ENCODE data around the gene EIF4ENIF1.
A peak's percentile ranks its signal among the peaks of the same experiment; 100 is the strongest.
"Not testable (repeated sequence)": the region's sequence is repeated elsewhere in the genome, so short reads cannot be mapped to it uniquely, and the experiment has no call there.

The EIF4ENIF1 gene

GRCh38 chr22:31508536-31508935 is 18.9 kb upstream of the EIF4ENIF1 start:
- Histone ChIP-seq H3K27me3 (ENCODE audit: insufficient read depth, low read length) (no peaks in the 10 kb centered on the region), H3K27ac (ENCODE audit: low read depth, low read length) (no peak overlapping the region), H3K4me1 (ENCODE audit: control insufficient read depth, insufficient read depth, low read length, unreplicated experiment) (peaks cover 11% of the 10 kb centered on the region), H3K36me3 (ENCODE audit: insufficient read depth, low read length) (no peaks in the 10 kb centered on the region), H3K79me2 (ENCODE audit: control insufficient read depth, insufficient read depth, low read length, unreplicated experiment) (peaks cover 6% of the 10 kb centered on the region), H3K4me3 (ENCODE audit: low read depth, low read length) (no peak overlapping the region), H2AFZ (ENCODE audit: low read length, unreplicated experiment) (no peak overlapping the region)

- H3K79me2 ChIP-seq (ENCODE audit: control insufficient read depth, insufficient read depth, low read length, unreplicated experiment); H3K27ac ChIP-seq (ENCODE audit: low read depth, low read length); H3K36me3 ChIP-seq (ENCODE audit: insufficient read depth, low read length); H3K4me3 ChIP-seq (ENCODE audit: low read depth, low read length); H2AFZ ChIP-seq (ENCODE audit: low read length, unreplicated experiment); H3K27me3 ChIP-seq (ENCODE audit: insufficient read depth, low read length): not testable (repeated sequence)
- H3K4me1 ChIP-seq (ENCODE audit: control insufficient read depth, insufficient read depth, low read length, unreplicated experiment): peaks cover 11% of the 10 kb centered on the region
Measured at GRCh38 chr22:31507517-31507916, 17.9 kb upstream of the EIF4ENIF1 start.

GRCh38 chr22:31504282-31504681 is 14.6 kb upstream of the EIF4ENIF1 start:
- Histone ChIP-seq H2AFZ (ENCODE audit: low read length, unreplicated experiment) (no peak overlapping the region), H3K79me2 (ENCODE audit: control insufficient read depth, insufficient read depth, low read length, unreplicated experiment) (peaks cover 8% of the 10 kb centered on the region), H3K4me3 (ENCODE audit: low read depth, low read length) (no peak overlapping the region), H3K36me3 (ENCODE audit: insufficient read depth, low read length) (no peaks in the 10 kb centered on the region), H3K27ac (ENCODE audit: low read depth, low read length) (peak overlapping the region; percentile 64), H3K4me1 (ENCODE audit: control insufficient read depth, insufficient read depth, low read length, unreplicated experiment) (peaks cover 11% of the 10 kb centered on the region), H3K27me3 (ENCODE audit: insufficient read depth, low read length) (no peaks in the 10 kb centered on the region)

- Histone ChIP-seq H2AFZ (ENCODE audit: low read length, unreplicated experiment) (no peak overlapping the region), H3K36me3 (ENCODE audit: insufficient read depth, low read length) (no peaks in the 10 kb centered on the region), H3K4me1 (ENCODE audit: control insufficient read depth, insufficient read depth, low read length, unreplicated experiment) (peaks cover 11% of the 10 kb centered on the region), H3K27ac (ENCODE audit: low read depth, low read length) (no peak overlapping the region), H3K4me3 (ENCODE audit: low read depth, low read length) (no peak overlapping the region), H3K27me3 (ENCODE audit: insufficient read depth, low read length) (no peaks in the 10 kb centered on the region), H3K79me2 (ENCODE audit: control insufficient read depth, insufficient read depth, low read length, unreplicated experiment) (peaks cover 8% of the 10 kb centered on the region)
Measured at GRCh38 chr22:31503211-31503964, 13.7 kb upstream of the EIF4ENIF1 start.

GRCh38 chr22:31501738-31502137 is 12.1 kb upstream of the EIF4ENIF1 start:
- Histone ChIP-seq H3K79me2 (ENCODE audit: control insufficient read depth, insufficient read depth, low read length, unreplicated experiment) (peaks cover 15% of the 10 kb centered on the region), H3K27me3 (ENCODE audit: insufficient read depth, low read length) (no peaks in the 10 kb centered on the region), H3K4me3 (ENCODE audit: low read depth, low read length) (no peak overlapping the region), H3K36me3 (ENCODE audit: insufficient read depth, low read length) (no peaks in the 10 kb centered on the region), H3K4me1 (ENCODE audit: control insufficient read depth, insufficient read depth, low read length, unreplicated experiment) (peaks cover 11% of the 10 kb centered on the region), H2AFZ (ENCODE audit: low read length, unreplicated experiment) (no peak overlapping the region), H3K27ac (ENCODE audit: low read depth, low read length) (no peak overlapping the region)

GRCh38 chr22:31497148-31497938 is 7.7 kb upstream of the EIF4ENIF1 start:
- Histone ChIP-seq H3K4me1 (ENCODE audit: control insufficient read depth, insufficient read depth, low read length, unreplicated experiment) (no peaks in the 10 kb centered on the region), H3K27me3 (ENCODE audit: insufficient read depth, low read length) (no peaks in the 10 kb centered on the region), H2AFZ (ENCODE audit: low read length, unreplicated experiment) (no peak overlapping the region), H3K36me3 (ENCODE audit: insufficient read depth, low read length) (no peaks in the 10 kb centered on the region), H3K79me2 (ENCODE audit: control insufficient read depth, insufficient read depth, low read length, unreplicated experiment) (peaks cover 9% of the 10 kb centered on the region), H3K27ac (ENCODE audit: low read depth, low read length) (no peak overlapping the region), H3K4me3 (ENCODE audit: low read depth, low read length) (peak overlapping the region; percentile 98)

- H3K4me1 ChIP-seq (ENCODE audit: control insufficient read depth, insufficient read depth, low read length, unreplicated experiment): no peaks in the 10 kb centered on the region
- peak overlapping the region; percentile 98 for H3K4me3 ChIP-seq (ENCODE audit: low read depth, low read length)
- peaks cover 9% of the 10 kb centered on the region for H3K79me2 ChIP-seq (ENCODE audit: control insufficient read depth, insufficient read depth, low read length, unreplicated experiment)
- H2AFZ ChIP-seq (ENCODE audit: low read length, unreplicated experiment): no peak overlapping the region
- no peaks in the 10 kb centered on the region for H3K36me3 ChIP-seq (ENCODE audit: insufficient read depth, low read length)
- H3K27me3 ChIP-seq (ENCODE audit: insufficient read depth, low read length): no peaks in the 10 kb centered on the region
- peak overlapping the region; percentile 52; the same call in 1 of the 2 replicates for H3K27ac ChIP-seq (ENCODE audit: low read depth, low read length)
Measured at GRCh38 chr22:31496735-31497146, 7.1 kb upstream of the EIF4ENIF1 start.

- Histone ChIP-seq H3K36me3 (ENCODE audit: insufficient read depth, low read length) (no peaks in the 10 kb centered on the region), H3K4me3 (ENCODE audit: low read depth, low read length) (peak within 1 kb of the TSS; percentile 98), H2AFZ (ENCODE audit: low read length, unreplicated experiment) (peak within 1 kb of the TSS; percentile 89), H3K79me2 (ENCODE audit: control insufficient read depth, insufficient read depth, low read length, unreplicated experiment) (peaks cover 7% of the 10 kb centered on the region), H3K4me1 (ENCODE audit: control insufficient read depth, insufficient read depth, low read length, unreplicated experiment) (peaks cover 2% of the 10 kb centered on the region), H3K27ac (ENCODE audit: low read depth, low read length) (peak within 1 kb of the TSS; percentile 52), H3K27me3 (ENCODE audit: insufficient read depth, low read length) (no peaks in the 10 kb centered on the region)
Measured at GRCh38 chr22:31496007-31496734, 6.5 kb upstream of the EIF4ENIF1 start, which contains the start of gene SFI1. TSS of gene SFI1 (plus strand) at chr22:31496536. CDS start at chr22:31508285, 11,749 bp downstream.

GRCh38 chr22:31495343-31495742 is 5.7 kb upstream of the EIF4ENIF1 start:
- Histone ChIP-seq H3K4me1 (ENCODE audit: control insufficient read depth, insufficient read depth, low read length, unreplicated experiment) (peaks cover 5% of the 10 kb centered on the region), H3K36me3 (ENCODE audit: insufficient read depth, low read length) (no peaks in the 10 kb centered on the region), H3K27ac (ENCODE audit: low read depth, low read length) (0 out of 2 replicates have a peak overlapping the region, but pooled peaks have one; percentile 52), H3K27me3 (ENCODE audit: insufficient read depth, low read length) (no peaks in the 10 kb centered on the region), H3K4me3 (ENCODE audit: low read depth, low read length) (peak overlapping the region; percentile 98), H3K79me2 (ENCODE audit: control insufficient read depth, insufficient read depth, low read length, unreplicated experiment) (peaks cover 7% of the 10 kb centered on the region), H2AFZ (ENCODE audit: low read length, unreplicated experiment) (peak overlapping the region; percentile 89)

- H3K27ac ChIP-seq (ENCODE audit: low read depth, low read length); H3K4me3 ChIP-seq (ENCODE audit: low read depth, low read length); H2AFZ ChIP-seq (ENCODE audit: low read length, unreplicated experiment); H3K36me3 ChIP-seq (ENCODE audit: insufficient read depth, low read length); H3K27me3 ChIP-seq (ENCODE audit: insufficient read depth, low read length); H3K4me1 ChIP-seq (ENCODE audit: control insufficient read depth, insufficient read depth, low read length, unreplicated experiment): not testable (repeated sequence)
- peaks cover 16% of the 10 kb centered on the region for H3K79me2 ChIP-seq (ENCODE audit: control insufficient read depth, insufficient read depth, low read length, unreplicated experiment)
Measured at GRCh38 chr22:31493355-31493754, 3.7 kb upstream of the EIF4ENIF1 start.

Data from ACC112 (cell line).